GM04504 (cell line): Measurements from ENCODE around the gene ZBTB7A.

Experiments
- DNase-seq: peaks from one replicate; pipeline ENCODE4 v3.0.0-alpha.2; 2012; ENCODE audit warnings: low read depth

The ZBTB7A gene

GRCh38 chr19:4066682-4067395, at the start of gene ZBTB7A:
TSS of gene ZBTB7A (minus strand) at chr19:4066899. CDS start at chr19:4055232, 11,667 bp downstream.
- no peak for DNase-seq

GRCh38 chr19:4115818-4116385, 49.2 kb upstream of the ZBTB7A start:
- DNase-seq, result no peak

- no peak for DNase-seq
These were observed 48.5 kb upstream of the ZBTB7A start for GRCh38 chr19:4115050-4115817.

DNA sequence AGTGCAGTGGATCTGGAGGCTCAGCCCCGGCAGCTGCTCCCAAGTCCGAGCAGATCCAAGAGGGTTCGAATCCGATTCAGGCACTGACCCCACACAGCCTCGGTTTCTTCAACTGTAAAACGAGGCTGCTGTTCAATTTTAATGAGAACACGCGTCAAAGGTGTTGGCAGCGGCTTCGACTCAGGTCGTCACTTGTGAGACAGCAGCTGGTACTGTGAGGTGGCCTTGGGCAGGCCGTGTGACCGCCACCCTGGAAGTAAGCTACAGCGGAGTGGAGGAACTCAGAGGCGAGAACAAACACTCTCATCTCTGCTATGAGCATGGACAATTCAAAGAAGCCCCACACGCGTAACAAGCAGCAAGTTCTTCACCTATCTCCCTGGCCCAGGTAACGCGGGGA, 47.5 kb upstream of the ZBTB7A start:
- no peak for DNase-seq

- no peak for DNase-seq
These were observed 46.8 kb upstream of the ZBTB7A start for GRCh38 chr19:4113398-4114088.

DNA sequence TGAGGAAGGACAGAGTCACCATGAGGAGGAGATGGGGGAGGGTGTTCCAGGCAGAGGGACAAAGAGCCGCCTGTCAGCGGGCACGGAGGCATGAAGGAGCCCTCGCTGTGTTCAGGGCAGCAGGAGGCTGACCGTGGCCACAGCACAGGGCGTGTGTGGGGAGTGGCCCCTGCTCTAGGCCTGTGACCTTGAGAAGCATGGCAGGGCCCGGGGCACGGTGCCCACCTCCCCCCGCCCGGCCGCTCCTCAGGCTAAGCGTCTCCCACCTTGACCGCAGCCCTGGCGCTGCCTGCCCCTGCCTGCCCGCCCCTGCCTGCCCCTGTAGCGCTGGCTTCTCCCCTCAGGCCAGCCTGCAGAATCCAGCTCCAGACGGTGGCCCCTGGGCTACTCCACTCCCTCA, 45.7 kb upstream of the ZBTB7A start:
- DNase-seq, result no peak

DNA sequence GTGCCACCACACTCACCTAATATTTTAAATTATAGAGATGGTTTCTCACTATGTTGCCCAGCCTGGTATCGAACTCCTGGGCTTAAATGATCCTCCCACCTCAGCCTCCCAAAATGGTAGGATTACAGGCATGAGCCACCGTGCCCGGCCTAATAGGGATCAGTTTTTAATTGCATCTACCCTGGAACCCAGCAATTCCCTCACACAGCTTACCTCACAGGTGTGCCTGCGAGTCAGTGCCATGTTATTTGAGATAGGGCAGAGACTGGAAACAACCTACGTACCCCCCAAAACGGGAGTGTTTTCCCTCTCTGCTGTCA, 42.9 kb upstream of the ZBTB7A start:
- no peak for DNase-seq

GRCh38 chr19:4108767-4109625, 42.3 kb upstream of the ZBTB7A start:
- no peak for DNase-seq

DNA sequence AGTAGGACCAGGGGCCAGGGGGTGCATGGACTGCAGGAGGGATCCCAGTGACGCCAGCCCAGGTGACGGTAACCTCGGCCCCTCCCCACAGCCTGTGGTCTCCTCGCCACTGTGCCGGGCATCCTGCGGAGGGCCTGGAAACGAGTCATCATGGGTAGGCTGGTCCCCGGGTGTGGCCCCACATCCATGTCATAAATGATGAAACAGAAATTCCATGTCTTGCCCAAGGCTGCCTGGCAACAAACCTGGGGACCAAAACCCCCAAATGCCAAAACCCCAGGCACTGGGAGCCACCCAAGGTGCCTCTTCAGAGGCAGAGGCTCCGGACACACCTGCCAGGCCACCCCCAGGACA, 36.4 kb upstream of the ZBTB7A start:
- DNase-seq, result no peak

DNA sequence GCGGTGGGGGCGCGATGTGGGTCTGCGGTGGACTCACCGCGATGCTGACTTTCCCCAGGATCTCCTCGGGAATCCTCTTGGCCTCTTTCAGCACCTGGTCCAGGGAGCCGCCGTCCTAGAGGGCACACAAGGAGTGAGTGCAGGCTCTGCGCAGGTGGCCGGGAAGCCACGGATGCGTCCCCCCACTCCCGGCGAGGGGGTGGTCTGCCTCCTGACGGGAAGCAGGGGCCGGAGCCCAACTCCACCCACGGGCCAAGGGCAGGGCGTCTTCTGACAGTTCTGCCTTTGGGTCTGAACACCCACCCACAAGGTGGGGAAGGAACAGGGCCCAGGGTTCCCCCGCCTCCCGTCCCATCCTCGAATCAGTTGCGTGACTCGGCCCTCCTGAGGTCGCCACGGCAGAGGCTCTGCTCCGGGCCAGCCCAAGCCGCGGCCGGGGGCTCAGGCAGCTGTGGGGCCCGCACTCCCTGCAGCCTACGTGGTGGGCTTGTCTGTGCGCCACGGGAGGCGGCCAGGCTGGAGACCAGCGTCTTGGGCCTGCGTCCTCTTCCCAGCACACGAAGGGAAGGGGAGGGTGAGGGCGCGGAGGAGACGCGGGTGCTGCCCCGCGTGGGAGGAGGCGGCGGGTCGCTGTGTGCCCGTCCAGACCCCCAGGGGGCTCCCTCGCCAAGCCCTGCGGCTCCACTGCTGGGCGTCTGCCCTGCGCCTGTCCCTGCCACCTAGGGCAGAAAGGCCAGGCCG, 35.8 kb upstream of the ZBTB7A start:
- DNase-seq, result no peak

GRCh38 chr19:4101496-4101770, 34.7 kb upstream of the ZBTB7A start:
- DNase-seq, result no peak

- no peak for DNase-seq
These were observed 34.2 kb upstream of the ZBTB7A start for GRCh38 chr19:4100647-4101495.

GRCh38 chr19:4099041-4099764, 32.5 kb upstream of the ZBTB7A start:
- DNase-seq, result no peak

GRCh38 chr19:4098493-4098892, 31.8 kb upstream of the ZBTB7A start:
- DNase-seq, result no peak

DNA sequence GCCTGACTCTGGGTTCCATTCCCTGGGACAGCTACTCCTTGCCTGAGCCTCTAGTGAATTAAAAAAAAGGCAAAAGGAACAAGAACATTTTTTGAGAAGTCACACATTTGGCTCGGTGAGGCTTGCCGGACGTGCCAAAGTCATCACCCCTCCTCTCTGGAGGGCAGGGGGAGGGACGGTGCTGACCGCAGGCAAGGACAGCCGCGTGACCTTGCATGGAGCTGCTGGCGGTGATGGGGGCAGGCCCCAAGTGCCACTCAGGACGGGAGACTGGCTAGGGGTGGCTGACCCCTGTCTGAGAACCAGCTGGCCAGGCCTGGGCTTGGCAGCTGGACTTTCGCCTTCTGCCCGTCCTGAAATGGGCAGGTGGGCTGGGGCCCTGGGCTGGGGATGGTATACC, 30.8 kb upstream of the ZBTB7A start:
- DNase-seq, result no peak

DNA sequence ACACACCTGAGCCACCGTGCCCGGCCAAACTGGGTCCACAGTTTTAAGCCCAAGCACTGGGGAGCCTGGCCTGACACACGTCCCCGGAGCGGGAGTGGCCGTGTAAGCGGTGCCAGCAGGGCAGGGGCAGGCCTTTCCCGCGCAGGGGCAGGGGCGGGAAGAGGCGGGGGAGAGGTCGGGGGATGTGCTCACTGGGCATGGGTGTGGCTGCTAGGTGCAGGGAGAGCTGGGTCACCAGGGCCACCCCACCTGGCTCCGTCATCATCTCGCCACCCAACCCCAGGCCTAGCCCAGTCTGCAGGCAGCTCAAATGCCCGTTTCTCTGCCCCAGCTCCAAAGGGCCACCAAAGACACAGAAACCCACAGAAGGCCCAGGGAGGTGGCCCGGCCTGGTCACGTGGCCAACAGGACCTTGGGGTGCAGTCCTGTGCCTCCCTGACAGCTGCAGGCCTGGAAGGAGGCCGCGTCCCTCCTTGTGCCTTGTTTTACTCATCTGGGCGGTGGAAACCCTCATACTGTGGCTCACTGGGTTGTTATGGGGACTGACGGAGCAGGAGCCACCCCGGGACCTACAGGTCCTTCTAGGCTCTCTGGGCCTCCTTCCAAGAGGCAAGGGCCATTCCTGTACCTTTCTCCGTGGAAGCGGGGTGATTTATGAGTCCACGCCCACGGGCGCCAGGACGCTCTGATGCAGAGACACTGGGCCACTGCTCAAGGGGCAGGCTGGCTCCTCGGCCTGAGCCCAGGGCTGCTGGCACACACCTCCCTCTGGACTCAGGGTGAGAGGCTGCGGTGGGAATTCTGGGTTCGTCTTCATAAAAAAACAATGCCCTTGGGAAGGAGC, 29.6 kb upstream of the ZBTB7A start:
- no peak for DNase-seq

GRCh38 chr19:4095488-4095844, 28.8 kb upstream of the ZBTB7A start:
- no peak for DNase-seq

DNA sequence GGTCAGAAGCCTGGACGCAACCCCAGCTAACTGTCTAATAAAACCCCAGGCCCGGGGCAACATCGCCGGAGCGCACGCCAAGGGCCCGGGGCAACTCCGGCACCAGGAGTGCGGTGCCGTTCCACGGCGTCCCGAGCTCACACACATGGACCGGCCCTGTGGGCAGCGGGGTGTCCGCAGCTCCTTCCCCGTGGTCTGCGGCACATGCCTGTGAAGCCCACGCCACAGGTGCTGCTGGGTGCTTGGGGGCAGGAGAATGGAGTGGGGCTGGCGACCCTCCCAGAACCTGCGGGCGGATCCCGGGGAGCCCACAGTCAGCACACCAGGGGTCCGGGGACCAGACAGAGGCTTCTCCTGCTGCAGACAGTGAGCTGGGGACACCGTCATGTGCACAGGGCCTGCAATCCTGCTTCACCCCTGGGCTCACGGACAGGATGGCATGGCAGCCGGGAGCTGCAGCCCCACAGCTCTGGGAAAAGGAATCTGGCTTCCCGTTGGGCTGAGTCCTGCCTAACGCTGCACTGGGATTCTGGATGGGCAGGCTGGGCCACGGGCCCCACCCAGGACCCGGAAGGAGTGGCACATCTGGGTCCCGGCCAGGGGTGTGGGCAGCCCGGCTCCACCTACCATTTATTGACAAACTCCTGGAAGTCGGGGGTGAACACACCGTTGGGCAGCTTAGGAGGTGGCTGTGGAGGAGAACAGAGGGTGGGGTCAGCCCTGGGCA, 28.2 kb upstream of the ZBTB7A start:
- no peak for DNase-seq
